Activated T-cell treated with anti-CD3 and anti-CD28 coated beads, Interleukin-2, amount 50 U/mL, for 4 hours (primary cell): ENCODE data around the gene CHRD. TPM values are rescaled to one million over a fixed set of nuclear protein-coding genes. Genes with fewer than 3 reads are reported as not detected.

Source experiments
- ATAC-seq, 2 donors: fragments of 200-7000 bp; cut with Tn5 transposase; one replicate each; pipeline ENCODE4 v1.10.0; 2021
- DNase-seq: peaks from one replicate; pipeline ENCODE4 v3.0.0-alpha.2; 2020
- H3K27me3 Mint-ChIP-seq: one replicate; pipeline ENCODE4 v1.8.0; 2021; ENCODE audit warnings: low read depth, mixed read lengths
- H3K36me3 Mint-ChIP-seq: one replicate; pipeline ENCODE4 v1.8.0; 2022; ENCODE audit warnings: mixed read lengths; ENCODE audit not compliant: insufficient read depth
- H3K4me1 Mint-ChIP-seq: one replicate; pipeline ENCODE4 v1.8.0; 2021; ENCODE audit warnings: low read depth, mixed read lengths
- H3K4me3 Mint-ChIP-seq: one replicate; pipeline ENCODE4 v1.8.0; 2021; ENCODE audit warnings: mild to moderate bottlenecking, moderate library complexity, mixed read lengths
- H3K9me3 Mint-ChIP-seq: one replicate; pipeline ENCODE4 v1.8.0; 2021; ENCODE audit warnings: mixed read lengths
- total RNA-seq, 3 donors: library from RNA; stranded (reverse); gene quantifications; one replicate each; pipeline ENCODE4 v1.2.1, GENCODE V29; 2021

The CHRD gene
- total RNA-seq, 3 donors from 2014 or later = 0.11 to 0.33 TPM; not detected in 1

- peaks cover 57% of the 10 kb centered on the region for H3K27me3 Mint-ChIP-seq
- DNase-seq (no peak), ATAC-seq (no peak)
- peak overlapping the region; percentile 58 for H3K4me3 Mint-ChIP-seq
- H3K9me3 Mint-ChIP-seq = no peaks in the 10 kb centered on the region
- H3K36me3 Mint-ChIP-seq = no peaks in the 10 kb centered on the region
- H3K4me1 Mint-ChIP-seq = peaks cover 11% of the 10 kb centered on the region
Observed at GRCh38 chr3:184378651-184379357, 1.1 kb upstream of the CHRD start.

- H3K4me3 Mint-ChIP-seq = no peak overlapping the region
Observed at GRCh38 chr3:184380185-184380626, 352 bp downstream of the CHRD start.

GRCh38 chr3:184380627-184381260 lies 890 bp downstream of the CHRD start:
- ATAC-seq (peak; percentile 63 to 64), DNase-seq (no peak)
- Mint-ChIP-seq H3K4me3 (peak overlapping the region; percentile 63), H3K9me3 (no peaks in the 10 kb centered on the region), H3K36me3 (no peaks in the 10 kb centered on the region), H3K27me3 (peaks cover 63% of the 10 kb centered on the region), H3K4me1 (peaks cover 11% of the 10 kb centered on the region)

More at GRCh38 chr3:184380185-184380626, 352 bp downstream of the CHRD start:
- DNase-seq (no peak), ATAC-seq (peak; percentile 58 to 62)
- peaks cover 63% of the 10 kb centered on the region for H3K27me3 Mint-ChIP-seq
- H3K9me3 Mint-ChIP-seq = no peaks in the 10 kb centered on the region
- H3K36me3 Mint-ChIP-seq = no peaks in the 10 kb centered on the region
- H3K4me1 Mint-ChIP-seq = peaks cover 11% of the 10 kb centered on the region

- no peak for DNase-seq
- ATAC-seq = peak; percentile 23 to 29
Observed at GRCh38 chr3:184381261-184382224, 1.7 kb downstream of the CHRD start.

GRCh38 chr3:184382326-184383032 lies 2.6 kb downstream of the CHRD start:
- no peak overlapping the region for H3K4me3 Mint-ChIP-seq
- DNase-seq = no peak
- H3K36me3 Mint-ChIP-seq = no peaks in the 10 kb centered on the region
- no peaks in the 10 kb centered on the region for H3K9me3 Mint-ChIP-seq
- H3K27me3 Mint-ChIP-seq = peaks cover 65% of the 10 kb centered on the region
- peaks cover 11% of the 10 kb centered on the region for H3K4me1 Mint-ChIP-seq
- ATAC-seq = no peak

More at GRCh38 chr3:184381261-184382224, 1.7 kb downstream of the CHRD start:
- Mint-ChIP-seq H3K27me3 (peaks cover 62% of the 10 kb centered on the region), H3K36me3 (no peaks in the 10 kb centered on the region), H3K4me3 (peak overlapping the region; percentile 63), H3K4me1 (peaks cover 11% of the 10 kb centered on the region), H3K9me3 (no peaks in the 10 kb centered on the region)

GRCh38 chr3:184383033-184383740 lies 3.3 kb downstream of the CHRD start:
- H3K27me3 Mint-ChIP-seq = peaks cover 60% of the 10 kb centered on the region

GRCh38 chr3:184384342-184384741 lies 4.5 kb downstream of the CHRD start:
- Mint-ChIP-seq H3K9me3 (no peaks in the 10 kb centered on the region), H3K4me3 (no peak overlapping the region), H3K36me3 (no peaks in the 10 kb centered on the region), H3K27me3 (peaks cover 48% of the 10 kb centered on the region), H3K4me1 (peaks cover 8% of the 10 kb centered on the region)
- ATAC-seq (no peak), DNase-seq (no peak)

More at GRCh38 chr3:184383033-184383740, 3.3 kb downstream of the CHRD start:
- ATAC-seq (no peak), DNase-seq (no peak)
- Mint-ChIP-seq H3K4me3 (no peak overlapping the region), H3K9me3 (no peaks in the 10 kb centered on the region), H3K4me1 (peaks cover 11% of the 10 kb centered on the region), H3K36me3 (no peaks in the 10 kb centered on the region)

- ATAC-seq = no peak
- peaks cover 48% of the 10 kb centered on the region for H3K27me3 Mint-ChIP-seq
- no peak overlapping the region for H3K4me3 Mint-ChIP-seq
- no peaks in the 10 kb centered on the region for H3K36me3 Mint-ChIP-seq
- DNase-seq = no peak
- H3K9me3 Mint-ChIP-seq = no peaks in the 10 kb centered on the region
- peaks cover 8% of the 10 kb centered on the region for H3K4me1 Mint-ChIP-seq
Observed at GRCh38 chr3:184384856-184385422, 5.1 kb downstream of the CHRD start.

- Mint-ChIP-seq H3K4me1 (peaks cover 4% of the 10 kb centered on the region), H3K27me3 (peaks cover 43% of the 10 kb centered on the region), H3K4me3 (no peak overlapping the region), H3K9me3 (no peaks in the 10 kb centered on the region), H3K36me3 (no peaks in the 10 kb centered on the region)
- ATAC-seq (no peak), DNase-seq (no peak)
Observed at GRCh38 chr3:184386047-184386806, 6.4 kb downstream of the CHRD start.

- no peaks in the 10 kb centered on the region for H3K9me3 Mint-ChIP-seq
- no peak for ATAC-seq
- no peaks in the 10 kb centered on the region for H3K4me1 Mint-ChIP-seq
- H3K27me3 Mint-ChIP-seq = peaks cover 35% of the 10 kb centered on the region
- H3K4me3 Mint-ChIP-seq = no peak overlapping the region
- DNase-seq = no peak
- no peaks in the 10 kb centered on the region for H3K36me3 Mint-ChIP-seq
Observed at GRCh38 chr3:184387174-184387714, 7.4 kb downstream of the CHRD start.

GRCh38 chr3:184388164-184388935 lies 8.5 kb downstream of the CHRD start:
- H3K27me3 Mint-ChIP-seq = peaks cover 28% of the 10 kb centered on the region
- H3K9me3 Mint-ChIP-seq = no peaks in the 10 kb centered on the region
- ATAC-seq = no peak

GRCh38 chr3:184388936-184389230 lies 9.0 kb downstream of the CHRD start:
- Mint-ChIP-seq H3K4me1 (no peaks in the 10 kb centered on the region), H3K4me3 (no peak overlapping the region), H3K36me3 (no peaks in the 10 kb centered on the region), H3K9me3 (no peaks in the 10 kb centered on the region), H3K27me3 (peaks cover 26% of the 10 kb centered on the region)
- DNase-seq (no peak), ATAC-seq (no peak)

More at GRCh38 chr3:184388164-184388935, 8.5 kb downstream of the CHRD start:
- H3K4me1 Mint-ChIP-seq = no peaks in the 10 kb centered on the region
- no peak overlapping the region for H3K4me3 Mint-ChIP-seq
- no peak for DNase-seq
- no peaks in the 10 kb centered on the region for H3K36me3 Mint-ChIP-seq
